Measurements from ENCODE around the gene SLCO2B1. TPM values are rescaled to one million over a fixed set of nuclear protein-coding genes. Genes with fewer than 3 reads are reported as not detected.

SLCO2B1 gene
- total and polyA plus RNA-seq, 2 of the 8 experiments (the other 6 are each of a cell fraction or from before 2014, with no cell fraction given): 0.03 TPM; not detected in 1

DNA sequence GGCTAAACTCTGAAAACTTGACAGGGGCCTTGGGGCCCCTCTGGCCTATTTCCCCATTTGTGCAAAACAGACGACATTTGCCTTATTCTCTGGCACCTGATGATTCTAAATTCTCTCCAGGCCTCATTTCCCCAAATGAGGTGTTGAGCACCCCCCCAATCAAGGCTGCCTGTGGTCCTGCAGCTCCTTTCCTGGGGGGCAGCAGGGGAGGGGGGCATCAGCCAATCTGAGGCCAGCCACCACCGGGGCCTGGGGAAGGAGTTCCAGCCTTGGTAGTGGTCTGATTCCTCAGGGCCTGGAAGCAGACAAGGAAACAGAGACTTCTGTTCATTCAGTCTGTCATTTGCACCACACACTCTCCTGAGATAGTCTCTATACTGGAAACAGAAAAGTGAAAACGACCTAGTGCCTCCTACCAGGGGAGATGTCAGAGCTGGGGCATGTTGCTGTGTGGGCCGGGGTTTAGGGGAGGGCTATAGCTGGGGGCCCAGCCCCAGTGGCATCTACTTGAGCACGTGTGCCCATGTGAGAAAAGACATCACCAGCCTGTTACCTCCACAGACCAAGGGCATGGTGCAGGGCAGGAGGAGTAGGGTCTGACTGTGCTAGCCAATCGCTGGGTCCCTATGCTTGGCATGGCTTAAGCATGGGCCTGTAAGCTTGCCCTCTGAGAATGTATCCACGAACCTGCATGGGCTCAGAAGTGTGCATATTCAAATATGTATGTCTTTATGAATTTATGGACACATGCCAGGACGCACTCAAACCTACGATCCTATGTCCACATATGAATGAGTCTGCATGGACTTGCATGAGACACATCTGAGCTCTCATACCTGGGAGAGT is 87.9 kb downstream of the SLCO2B1 start (continued):
- no peak for TF ChIP-seq JUND (IDR thresholded peaks at IDR 0.05; ENCODE audit: low read length)
- TF ChIP-seq SP1 (IDR thresholded peaks at IDR 0.05; ENCODE audit: low read depth, low read length): no peak
- TF ChIP-seq NANOG (IDR thresholded peaks at IDR 0.05; ENCODE audit: insufficient read depth, low read depth, low read length, poor library complexity, severe bottlenecking): no peak
- no peak for TF ChIP-seq EGR1 (IDR thresholded peaks at IDR 0.05; ENCODE audit: borderline replicate concordance, low read depth, low read length)
- TF ChIP-seq FOSL1 (IDR thresholded peaks at IDR 0.05; ENCODE audit: insufficient read depth, low read depth, low read length): no peak
- TF ChIP-seq YY1 (IDR thresholded peaks at IDR 0.05; ENCODE audit: low read depth, low read length): no peak
- no peak for TF ChIP-seq POLR2AphosphoS5 (IDR thresholded peaks at IDR 0.05; ENCODE audit: low read depth, low read length)

Data from H1 (cell line).